GM19035 (cell line): ENCODE results near the gene MYL9.

Experiments used
- ATAC-seq: cut with Tn5 transposase; IDR thresholded peaks from one replicate; pipeline ENCODE4 v1.9.1; 2021; ENCODE audit not compliant: unreplicated experiment

MYL9 gene

GRCh38 chr20:36579996-36580545 is 38.8 kb downstream of the MYL9 start:
- ATAC-seq, result no peak

- ATAC-seq, result no peak
These were observed 41.0 kb downstream of the MYL9 start for GRCh38 chr20:36582322-36582721.

GRCh38 chr20:36582821-36583220 is 41.5 kb downstream of the MYL9 start:
- ATAC-seq, result no peak

GRCh38 chr20:36584018-36584481 is 42.7 kb downstream of the MYL9 start:
- ATAC-seq, result no peak

GRCh38 chr20:36585410-36586125 is 44.2 kb downstream of the MYL9 start:
- no peak for ATAC-seq

GRCh38 chr20:36587388-36588070 is 46.2 kb downstream of the MYL9 start:
- ATAC-seq, result no peak

- ATAC-seq, result no peak
These were observed 50.0 kb downstream of the MYL9 start for GRCh38 chr20:36591281-36591680.

GRCh38 chr20:36591854-36592641 is 50.7 kb downstream of the MYL9 start:
- ATAC-seq, result no peak

- ATAC-seq, result no peak
These were observed 52.1 kb downstream of the MYL9 start for GRCh38 chr20:36593347-36593929.

- no peak for ATAC-seq
These were observed 58.6 kb downstream of the MYL9 start for GRCh38 chr20:36599912-36600345.
